Tibial artery (tissue), 4 donors: ENCODE data around the gene GALP.
"Not testable (repeated sequence)": the region's sequence is repeated elsewhere in the genome, so short reads cannot be mapped to it uniquely, and the experiment has no call there.

Experiments
- DNase-seq, 2 donors: peaks; one replicate each; pipeline ENCODE4 v3.0.0-alpha.2; 2019
- H3K27ac ChIP-seq, 2 donors: fragments of 200-600 bp; sonication (generic) in 1 of 2; 1 replicate in 1 of 2; 2 replicates in 1 of 2; pipeline ENCODE4 v1.5.1; 2018 to 2019; ENCODE audit warnings: mild to moderate bottlenecking in 1 of 2
- H3K27me3 ChIP-seq, 2 donors: fragments of 200-600 bp; sonication (generic) in 1 of 2; one replicate each; pipeline versions ENCODE4 v1.5.1 to v1.6.0; 2016 to 2019
- H3K36me3 ChIP-seq, 3 donors: fragments of 200-600 bp; sonication (generic) in 2 of 3; one replicate each; pipeline ENCODE4 v1.5.1; 2016 to 2019; ENCODE audit warnings: mild to moderate bottlenecking in 2 of 3
- H3K4me1 ChIP-seq, 4 donors: fragments of 200-600 bp; sonication (generic) in 2 of 4; 1 replicate in 3 of 4; 2 replicates in 1 of 4; pipeline ENCODE4 v1.5.1; 2016 to 2019
- H3K4me3 ChIP-seq, 2 donors: fragments of 200-600 bp; sonication (generic) in 1 of 2; 1 replicate in 1 of 2; 2 replicates in 1 of 2; pipeline ENCODE4 v1.5.1; 2018 to 2019; ENCODE audit warnings: mild to moderate bottlenecking in 2 of 2
- H3K9me3 ChIP-seq, 3 donors: fragments of 200-600 bp; sonication (generic) in 1 of 3; one replicate each; pipeline ENCODE4 v1.5.1; 2016 to 2019
- CTCF ChIP-seq, 2 experiments: fragments of 200-600 bp in 1 of 2; fragments of 450-650 bp in 1 of 2; IDR thresholded peaks; one replicate each; pipeline ENCODE4 v1.5.1; 2017 to 2019; ENCODE audit warnings: antibody characterized with exemption in 2 of 2, mild to moderate bottlenecking in 1 of 2, moderate library complexity in 1 of 2
- intact Hi-C: fragments of 100-400 bp; cut with DNase I; formaldehyde crosslinking; loops from one replicate; pipeline ENCODE4 v1.15.0; 2023; ENCODE audit warnings: low total_unique reads

Gene GALP

GRCh38 chr19:56170261-56170660, 5.5 kb upstream of the GALP start:
- no peak for TF ChIP-seq CTCF (IDR thresholded peaks at IDR 0.05)
- intact Hi-C loops = loop anchor here (5.0 kb wide), 1 partner anchor 88 kb away; no protein-coding TSS in a partner anchor
- no peak overlapping the region for H3K27ac ChIP-seq
- H3K36me3 ChIP-seq = no peaks in the 10 kb centered on the region
- H3K27me3 ChIP-seq = peaks cover 0 to 17% of the 10 kb centered on the region in 2 donors
- H3K4me1 ChIP-seq = no peaks in the 10 kb centered on the region
- no peaks in the 10 kb centered on the region for H3K9me3 ChIP-seq
- H3K4me3 ChIP-seq = no peak overlapping the region
- no peak for DNase-seq

GRCh38 chr19:56174086-56174485, 1.7 kb upstream of the GALP start:
- peaks cover 0 to 31% of the 10 kb centered on the region in 2 donors for H3K27me3 ChIP-seq
- H3K36me3 ChIP-seq = no peaks in the 10 kb centered on the region
- DNase-seq = no peak
- no peak overlapping the region for H3K27ac ChIP-seq
- no peak overlapping the region for H3K4me3 ChIP-seq
- intact Hi-C loops = loop anchor here (5.0 kb wide), 1 partner anchor 92 kb away; no protein-coding TSS in a partner anchor
- H3K4me1 ChIP-seq = no peaks in the 10 kb centered on the region
- H3K9me3 ChIP-seq = no peaks in the 10 kb centered on the region
- no peak for TF ChIP-seq CTCF (IDR thresholded peaks at IDR 0.05)

GRCh38 chr19:56174550-56174949, 1.3 kb upstream of the GALP start:
- DNase-seq = no peak
- TF ChIP-seq CTCF (IDR thresholded peaks at IDR 0.05) = no peak
- Histone ChIP-seq H3K4me1 (no peaks in the 10 kb centered on the region), H3K36me3 (no peaks in the 10 kb centered on the region), H3K27ac (no peak overlapping the region), H3K27me3 (peaks cover 0 to 31% of the 10 kb centered on the region in 2 donors), H3K9me3 (no peaks in the 10 kb centered on the region), H3K4me3 (no peak overlapping the region)
- intact Hi-C loops = loop anchor here (5.0 kb wide), 1 partner anchor 92 kb away; no protein-coding TSS in a partner anchor

GRCh38 chr19:56176310-56176709, 502 bp downstream of the GALP start:
- H3K4me1 ChIP-seq, H3K9me3 ChIP-seq, H3K27ac ChIP-seq, H3K4me3 ChIP-seq, intact Hi-C loops, H3K36me3 ChIP-seq, DNase-seq: not testable (repeated sequence)
- peaks cover 0 to 31% of the 10 kb centered on the region in 2 donors for H3K27me3 ChIP-seq

- intact Hi-C loops = no loop called here
- no peak for DNase-seq
Observed at GRCh38 chr19:56176881-56177280, 1.1 kb downstream of the GALP start.

More at GRCh38 chr19:56176881-56177280, 1.1 kb downstream of the GALP start:
- TF ChIP-seq CTCF (IDR thresholded peaks at IDR 0.05) = no peak
- Histone ChIP-seq H3K36me3 (no peaks in the 10 kb centered on the region), H3K27ac (no peak overlapping the region), H3K27me3 (peaks cover 0 to 31% of the 10 kb centered on the region in 2 donors), H3K4me3 (no peak overlapping the region), H3K4me1 (no peaks in the 10 kb centered on the region), H3K9me3 (no peaks in the 10 kb centered on the region)
